ENCODE data around the gene ANLN. TPM values are rescaled to one million over a fixed set of nuclear protein-coding genes. Genes with fewer than 3 reads are reported as not detected.
"Not testable (repeated sequence)": the region's sequence is repeated elsewhere in the genome, so short reads cannot be mapped to it uniquely, and the experiment has no call there.

The ANLN gene
- total RNA-seq, 1 donor from 2014 or later, result 40.6 TPM

DNA sequence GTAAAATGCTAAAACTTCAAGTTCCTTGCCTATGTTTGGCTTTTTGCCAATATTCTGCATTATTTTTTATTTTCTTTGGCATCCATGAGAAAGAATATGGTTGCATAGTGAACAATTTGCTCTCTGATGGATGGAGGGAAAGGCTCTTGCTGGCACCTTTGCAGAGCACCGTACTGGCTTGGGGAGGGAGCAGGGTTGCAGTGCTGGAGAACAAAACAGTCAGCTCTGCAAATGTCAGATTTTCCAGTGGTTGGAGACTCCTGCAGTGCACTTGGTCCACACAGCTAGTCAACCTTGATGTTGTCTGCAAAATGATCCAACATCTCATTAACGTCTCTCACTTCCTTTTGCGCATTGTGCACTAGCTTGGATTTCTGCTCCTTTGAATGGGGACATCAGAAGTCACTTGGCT is 100.8 kb downstream of the ANLN start:
- TF ChIP-seq, protein P1, sequence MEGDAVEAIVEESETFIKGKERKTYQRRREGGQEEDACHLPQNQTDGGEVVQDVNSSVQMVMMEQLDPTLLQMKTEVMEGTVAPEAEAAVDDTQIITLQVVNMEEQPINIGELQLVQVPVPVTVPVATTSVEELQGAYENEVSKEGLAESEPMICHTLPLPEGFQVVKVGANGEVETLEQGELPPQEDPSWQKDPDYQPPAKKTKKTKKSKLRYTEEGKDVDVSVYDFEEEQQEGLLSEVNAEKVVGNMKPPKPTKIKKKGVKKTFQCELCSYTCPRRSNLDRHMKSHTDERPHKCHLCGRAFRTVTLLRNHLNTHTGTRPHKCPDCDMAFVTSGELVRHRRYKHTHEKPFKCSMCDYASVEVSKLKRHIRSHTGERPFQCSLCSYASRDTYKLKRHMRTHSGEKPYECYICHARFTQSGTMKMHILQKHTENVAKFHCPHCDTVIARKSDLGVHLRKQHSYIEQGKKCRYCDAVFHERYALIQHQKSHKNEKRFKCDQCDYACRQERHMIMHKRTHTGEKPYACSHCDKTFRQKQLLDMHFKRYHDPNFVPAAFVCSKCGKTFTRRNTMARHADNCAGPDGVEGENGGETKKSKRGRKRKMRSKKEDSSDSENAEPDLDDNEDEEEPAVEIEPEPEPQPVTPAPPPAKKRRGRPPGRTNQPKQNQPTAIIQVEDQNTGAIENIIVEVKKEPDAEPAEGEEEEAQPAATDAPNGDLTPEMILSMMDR (IDR thresholded peaks at IDR 0.05; ENCODE audit: unreplicated experiment), result no peak
- Mint-ChIP-seq H3K36me3 (ENCODE audit: insufficient read depth) (peaks cover 8% of the 10 kb centered on the region), H3K4me3 (ENCODE audit: low read depth) (no peak overlapping the region), H3K9me3 (ENCODE audit: low read depth) (peaks cover 23% of the 10 kb centered on the region), H3K4me1 (ENCODE audit: low read depth) (peaks cover 4% of the 10 kb centered on the region), H3K27ac (no peak overlapping the region), H3K27me3 (no peaks in the 10 kb centered on the region)
- DNase-seq (ENCODE audit: low spot score, unreplicated experiment), result no peak

DNA sequence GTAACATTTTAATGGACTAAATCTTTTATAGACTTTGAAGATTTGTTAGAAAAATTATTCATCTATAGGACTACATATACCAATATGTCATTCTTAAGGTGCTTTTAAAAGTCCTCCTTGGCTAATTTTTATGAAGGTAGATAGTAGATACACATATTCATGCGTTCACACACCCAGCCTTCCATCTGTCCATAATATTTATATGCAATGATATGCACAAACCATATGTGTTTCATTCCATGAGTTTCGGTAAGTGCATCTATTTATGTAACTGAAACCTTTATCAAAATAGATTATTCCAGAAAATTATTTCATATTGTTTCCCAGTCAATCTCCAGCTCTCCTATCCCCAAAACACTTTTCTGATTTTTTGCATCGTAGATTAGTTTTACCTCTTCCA is 101.7 kb downstream of the ANLN start:
- peaks cover 26% of the 10 kb centered on the region for H3K9me3 Mint-ChIP-seq (ENCODE audit: low read depth)
- DNase-seq (ENCODE audit: low spot score, unreplicated experiment), result no peak
- TF ChIP-seq, protein P1 (IDR thresholded peaks at IDR 0.05; ENCODE audit: unreplicated experiment), result no peak
- peaks cover 8% of the 10 kb centered on the region for H3K36me3 Mint-ChIP-seq (ENCODE audit: insufficient read depth)
- H3K27ac Mint-ChIP-seq, result no peak overlapping the region
- no peak overlapping the region for H3K4me3 Mint-ChIP-seq (ENCODE audit: low read depth)
- H3K27me3 Mint-ChIP-seq, result no peaks in the 10 kb centered on the region
- H3K4me1 Mint-ChIP-seq (ENCODE audit: low read depth), result peaks cover 4% of the 10 kb centered on the region

DNA sequence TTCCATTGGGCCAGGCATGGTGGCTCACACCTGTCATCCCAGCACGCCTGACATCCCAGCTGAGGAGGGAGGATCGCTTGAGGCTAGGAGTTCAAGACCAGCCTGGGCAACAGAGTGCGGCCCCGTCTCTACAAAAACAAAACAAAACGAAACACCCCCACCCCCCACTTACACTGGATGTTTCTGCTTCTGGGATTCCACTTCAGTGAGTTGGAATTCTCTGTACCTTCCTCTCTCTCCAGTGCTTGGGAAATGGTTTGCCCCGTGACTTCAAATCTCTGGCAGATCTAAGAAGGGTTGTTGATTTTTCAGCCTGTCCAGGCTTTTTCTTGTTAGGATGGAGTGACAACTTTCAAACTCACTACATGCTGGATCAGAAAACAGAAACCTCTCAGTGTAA is 106.9 kb downstream of the ANLN start:
- no peak overlapping the region for H3K4me3 Mint-ChIP-seq (ENCODE audit: low read depth)
- TF ChIP-seq, protein P1 (IDR thresholded peaks at IDR 0.05; ENCODE audit: unreplicated experiment), result no peak
- no peak overlapping the region for H3K27ac Mint-ChIP-seq
- H3K27me3 Mint-ChIP-seq, result no peaks in the 10 kb centered on the region
- no peaks in the 10 kb centered on the region for H3K36me3 Mint-ChIP-seq (ENCODE audit: insufficient read depth)
- no peak for DNase-seq (ENCODE audit: low spot score, unreplicated experiment)
- no peaks in the 10 kb centered on the region for H3K4me1 Mint-ChIP-seq (ENCODE audit: low read depth)
- peaks cover 16% of the 10 kb centered on the region for H3K9me3 Mint-ChIP-seq (ENCODE audit: low read depth)

DNA sequence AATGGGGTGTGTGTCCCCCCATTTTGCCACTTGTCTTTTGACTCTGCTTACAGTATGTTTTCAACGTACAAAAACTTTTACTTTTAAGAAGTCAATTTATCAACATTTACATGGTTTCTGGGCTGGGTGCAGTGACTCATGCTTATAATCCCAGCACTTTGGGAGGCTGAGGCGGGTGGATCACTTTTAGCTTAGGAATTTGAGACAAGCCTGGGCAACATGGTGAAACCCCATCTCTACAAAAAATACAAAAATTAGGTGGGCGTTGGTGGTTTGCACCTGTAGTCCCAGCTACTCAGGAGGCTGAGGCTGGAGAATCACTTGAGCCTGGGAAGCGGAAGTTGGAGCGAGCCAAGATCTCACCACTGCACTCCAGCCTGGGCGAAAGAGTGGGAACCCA is 107.5 kb downstream of the ANLN start:
- H3K4me3 Mint-ChIP-seq (ENCODE audit: low read depth); H3K4me1 Mint-ChIP-seq (ENCODE audit: low read depth): not testable (repeated sequence)

DNA sequence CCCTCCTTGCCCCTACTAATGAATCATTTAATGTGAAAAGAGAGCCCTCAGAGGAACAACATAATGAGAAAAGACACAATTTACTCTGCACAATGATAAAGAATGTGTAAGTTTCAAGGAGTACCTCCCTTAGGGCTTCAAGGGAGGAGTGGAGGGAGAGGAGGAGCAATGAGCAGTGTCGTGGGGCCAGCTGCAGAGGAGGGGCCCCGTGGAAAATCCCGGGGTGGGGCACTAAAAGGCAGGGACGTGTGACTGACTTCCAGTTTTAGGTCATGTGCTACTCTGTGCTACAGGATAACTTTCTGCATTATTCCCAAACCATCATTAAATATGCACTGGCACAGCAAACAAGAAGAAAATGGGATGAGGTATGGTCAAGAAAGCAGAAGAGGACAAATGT is 108.1 kb downstream of the ANLN start:
- Mint-ChIP-seq H3K4me1 (ENCODE audit: low read depth) (no peaks in the 10 kb centered on the region), H3K4me3 (ENCODE audit: low read depth) (no peak overlapping the region), H3K36me3 (ENCODE audit: insufficient read depth) (no peaks in the 10 kb centered on the region), H3K27ac (no peak overlapping the region), H3K9me3 (ENCODE audit: low read depth) (peaks cover 10% of the 10 kb centered on the region), H3K27me3 (no peaks in the 10 kb centered on the region)
- TF ChIP-seq, protein P1 (IDR thresholded peaks at IDR 0.05; ENCODE audit: unreplicated experiment), result no peak
- DNase-seq (ENCODE audit: low spot score, unreplicated experiment), result no peak

More for the DNA sequence above, 107.5 kb downstream of the ANLN start:
- DNase-seq (ENCODE audit: low spot score, unreplicated experiment); H3K36me3 Mint-ChIP-seq (ENCODE audit: insufficient read depth); H3K27ac Mint-ChIP-seq; H3K9me3 Mint-ChIP-seq (ENCODE audit: low read depth); H3K27me3 Mint-ChIP-seq: not testable (repeated sequence)

Other genes with a start within 250 kb of the ANLN start
- gene EEPD1, start 236.6 kb upstream of the ANLN start, total RNA-seq, result 10.6 and 11.3 TPM in 2 replicates